ENCODE measurements around the gene TRMT1. TPM values are rescaled to one million over a fixed set of nuclear protein-coding genes. Genes with fewer than 3 reads are reported as not detected.

The TRMT1 gene
- total and polyA plus RNA-seq, 2 experiments from 2014 or later: 88.6 to 90.1 TPM

DNA sequence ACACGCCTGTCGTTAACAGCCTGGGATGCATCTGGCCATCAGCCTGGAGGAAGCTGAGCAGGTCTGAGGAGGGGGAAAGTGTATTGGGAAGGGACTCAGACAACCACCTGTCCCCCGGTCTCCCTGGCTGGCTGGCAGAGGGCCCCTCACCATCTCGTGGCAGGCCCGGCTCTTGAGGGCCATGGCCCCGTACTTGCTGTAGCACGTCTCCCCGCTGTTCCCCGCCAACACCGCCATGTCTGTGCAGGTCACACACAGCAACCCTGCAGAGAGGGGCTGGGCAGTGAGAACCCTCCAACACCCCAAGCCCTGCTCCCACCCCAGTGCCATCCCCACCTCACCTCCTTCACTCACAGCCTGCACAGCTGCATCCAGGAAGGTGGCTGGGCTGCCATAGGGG, 4.0 kb downstream of the TRMT1 start:
- H3K36me3 Mint-ChIP-seq (ENCODE audit: low read depth): peaks cover 45% of the 10 kb centered on the region
- Histone ChIP-seq H3K4me1 (ENCODE audit: insufficient read depth) (peaks cover 10% of the 10 kb centered on the region), H3K27me3 (ENCODE audit: insufficient read depth) (no peaks in the 10 kb centered on the region), H3K79me2 (replicated peaks; ENCODE audit: insufficient read depth) (peaks cover 29% of the 10 kb centered on the region), H3K4me2 (no peak overlapping the region), H3K4me3 (no peak overlapping the region), H3K27ac (ENCODE audit: low read depth) (no peak overlapping the region), H4K20me1 (replicated peaks; ENCODE audit: insufficient read depth) (peaks cover 9% of the 10 kb centered on the region), H3F3A (replicated peaks; ENCODE audit: low read depth) (peaks cover 4% of the 10 kb centered on the region), H3K36me3 (ENCODE audit: insufficient read depth) (peaks cover 13% of the 10 kb centered on the region), H2AFZ (no peak overlapping the region), H3K9me2 (ENCODE audit: insufficient read depth) (no peaks in the 10 kb centered on the region)
- H3K27ac Mint-ChIP-seq: no peak overlapping the region
- H3K27me3 Mint-ChIP-seq (ENCODE audit: insufficient read depth, low read depth, poor library complexity): peaks cover 26% of the 10 kb centered on the region
- no peak for DNase-seq (ENCODE audit: low spot score)
- ATAC-seq: no peak
- H3K4me1 Mint-ChIP-seq: peaks cover 10% of the 10 kb centered on the region
- TF ChIP-seq NANOG (IDR thresholded peaks at IDR 0.05; ENCODE audit: borderline replicate concordance): no peak
- TF ChIP-seq, protein P1, sequence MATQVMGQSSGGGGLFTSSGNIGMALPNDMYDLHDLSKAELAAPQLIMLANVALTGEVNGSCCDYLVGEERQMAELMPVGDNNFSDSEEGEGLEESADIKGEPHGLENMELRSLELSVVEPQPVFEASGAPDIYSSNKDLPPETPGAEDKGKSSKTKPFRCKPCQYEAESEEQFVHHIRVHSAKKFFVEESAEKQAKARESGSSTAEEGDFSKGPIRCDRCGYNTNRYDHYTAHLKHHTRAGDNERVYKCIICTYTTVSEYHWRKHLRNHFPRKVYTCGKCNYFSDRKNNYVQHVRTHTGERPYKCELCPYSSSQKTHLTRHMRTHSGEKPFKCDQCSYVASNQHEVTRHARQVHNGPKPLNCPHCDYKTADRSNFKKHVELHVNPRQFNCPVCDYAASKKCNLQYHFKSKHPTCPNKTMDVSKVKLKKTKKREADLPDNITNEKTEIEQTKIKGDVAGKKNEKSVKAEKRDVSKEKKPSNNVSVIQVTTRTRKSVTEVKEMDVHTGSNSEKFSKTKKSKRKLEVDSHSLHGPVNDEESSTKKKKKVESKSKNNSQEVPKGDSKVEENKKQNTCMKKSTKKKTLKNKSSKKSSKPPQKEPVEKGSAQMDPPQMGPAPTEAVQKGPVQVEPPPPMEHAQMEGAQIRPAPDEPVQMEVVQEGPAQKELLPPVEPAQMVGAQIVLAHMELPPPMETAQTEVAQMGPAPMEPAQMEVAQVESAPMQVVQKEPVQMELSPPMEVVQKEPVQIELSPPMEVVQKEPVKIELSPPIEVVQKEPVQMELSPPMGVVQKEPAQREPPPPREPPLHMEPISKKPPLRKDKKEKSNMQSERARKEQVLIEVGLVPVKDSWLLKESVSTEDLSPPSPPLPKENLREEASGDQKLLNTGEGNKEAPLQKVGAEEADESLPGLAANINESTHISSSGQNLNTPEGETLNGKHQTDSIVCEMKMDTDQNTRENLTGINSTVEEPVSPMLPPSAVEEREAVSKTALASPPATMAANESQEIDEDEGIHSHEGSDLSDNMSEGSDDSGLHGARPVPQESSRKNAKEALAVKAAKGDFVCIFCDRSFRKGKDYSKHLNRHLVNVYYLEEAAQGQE (IDR thresholded peaks at IDR 0.05; ENCODE audit: unreplicated experiment): no peak
- H3K4me3 Mint-ChIP-seq: no peak overlapping the region
- no peaks in the 10 kb centered on the region; the same call in 1 of the 3 replicates for H3K9me3 Mint-ChIP-seq

DNA sequence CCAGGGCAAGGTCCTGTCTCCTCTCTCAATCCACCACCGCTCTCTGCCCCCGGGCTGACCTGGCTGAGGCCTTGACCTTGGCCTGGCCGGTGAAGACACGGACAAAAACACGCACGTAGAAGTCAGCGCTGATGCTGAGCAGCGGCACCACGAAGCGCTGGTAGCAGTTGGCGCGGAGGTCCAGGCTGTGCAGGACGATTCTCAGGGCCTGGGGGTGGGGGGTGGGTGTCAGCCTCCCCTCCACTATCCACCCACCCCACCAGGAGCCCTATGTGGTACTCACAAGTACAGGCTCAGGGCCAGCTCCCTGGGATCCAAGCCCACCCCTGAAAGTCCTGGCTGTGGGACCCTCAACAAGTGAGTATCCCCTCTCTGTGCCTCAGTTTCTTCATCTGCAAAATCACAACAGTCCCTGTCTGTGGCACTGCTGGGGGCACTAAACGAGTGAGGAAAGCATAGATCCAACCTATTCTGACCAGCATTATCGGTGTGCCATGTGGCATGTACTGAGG, 6.4 kb downstream of the TRMT1 start:
- no peaks in the 10 kb centered on the region for H3K9me2 ChIP-seq (ENCODE audit: insufficient read depth)
- no peak for DNase-seq (ENCODE audit: low spot score)
- no peak overlapping the region for H2AFZ ChIP-seq
- no peaks in the 10 kb centered on the region for H3K27me3 ChIP-seq (ENCODE audit: insufficient read depth)
- no peak overlapping the region for H3K4me3 ChIP-seq
- peaks cover 13% of the 10 kb centered on the region for H3K36me3 ChIP-seq (ENCODE audit: insufficient read depth)
- H3K4me1 Mint-ChIP-seq: no peaks in the 10 kb centered on the region
- peaks cover 15% of the 10 kb centered on the region for H3K79me2 ChIP-seq (replicated peaks; ENCODE audit: insufficient read depth)
- no peak for ATAC-seq
- peaks cover 40% of the 10 kb centered on the region for H3K36me3 Mint-ChIP-seq (ENCODE audit: low read depth)
- H3K4me2 ChIP-seq: no peak overlapping the region
- TF ChIP-seq EZH2phosphoT487 (IDR thresholded peaks at IDR 0.05; ENCODE audit: unreplicated experiment): no peak
- no peak for TF ChIP-seq EZH2 (IDR thresholded peaks at IDR 0.05; ENCODE audit: low read depth, unreplicated experiment)
- TF ChIP-seq JUNB (IDR thresholded peaks at IDR 0.05; ENCODE audit: unreplicated experiment): no peak
- no peak for TF ChIP-seq CREB1 (CRISPR knock-in tag; IDR thresholded peaks at IDR 0.05; ENCODE audit: low read depth)
- TF ChIP-seq ZNF331 (CRISPR knock-in tag; IDR thresholded peaks at IDR 0.05; ENCODE audit: low read depth): no peak
- no peak overlapping the region for H3K4me3 Mint-ChIP-seq
- H3F3A ChIP-seq (replicated peaks; ENCODE audit: low read depth): peaks cover 3% of the 10 kb centered on the region
- H3K4me1 ChIP-seq (ENCODE audit: insufficient read depth): no peaks in the 10 kb centered on the region
- peaks cover 9% of the 10 kb centered on the region for H4K20me1 ChIP-seq (replicated peaks; ENCODE audit: insufficient read depth)
- no peak overlapping the region for H3K27ac Mint-ChIP-seq
- H3K9me3 Mint-ChIP-seq: no peaks in the 10 kb centered on the region
- peaks cover 9% of the 10 kb centered on the region for H3K27me3 Mint-ChIP-seq (ENCODE audit: insufficient read depth, low read depth, poor library complexity)
- H3K27ac ChIP-seq (ENCODE audit: low read depth): no peak overlapping the region

Data from GM23338 (cell line).